Measurements from ENCODE around the gene ACACA.
A peak's percentile ranks its signal among the peaks of the same experiment; 100 is the strongest.
"Not testable (repeated sequence)": the region's sequence is repeated elsewhere in the genome, so short reads cannot be mapped to it uniquely, and the experiment has no call there.

The ACACA gene

DNA sequence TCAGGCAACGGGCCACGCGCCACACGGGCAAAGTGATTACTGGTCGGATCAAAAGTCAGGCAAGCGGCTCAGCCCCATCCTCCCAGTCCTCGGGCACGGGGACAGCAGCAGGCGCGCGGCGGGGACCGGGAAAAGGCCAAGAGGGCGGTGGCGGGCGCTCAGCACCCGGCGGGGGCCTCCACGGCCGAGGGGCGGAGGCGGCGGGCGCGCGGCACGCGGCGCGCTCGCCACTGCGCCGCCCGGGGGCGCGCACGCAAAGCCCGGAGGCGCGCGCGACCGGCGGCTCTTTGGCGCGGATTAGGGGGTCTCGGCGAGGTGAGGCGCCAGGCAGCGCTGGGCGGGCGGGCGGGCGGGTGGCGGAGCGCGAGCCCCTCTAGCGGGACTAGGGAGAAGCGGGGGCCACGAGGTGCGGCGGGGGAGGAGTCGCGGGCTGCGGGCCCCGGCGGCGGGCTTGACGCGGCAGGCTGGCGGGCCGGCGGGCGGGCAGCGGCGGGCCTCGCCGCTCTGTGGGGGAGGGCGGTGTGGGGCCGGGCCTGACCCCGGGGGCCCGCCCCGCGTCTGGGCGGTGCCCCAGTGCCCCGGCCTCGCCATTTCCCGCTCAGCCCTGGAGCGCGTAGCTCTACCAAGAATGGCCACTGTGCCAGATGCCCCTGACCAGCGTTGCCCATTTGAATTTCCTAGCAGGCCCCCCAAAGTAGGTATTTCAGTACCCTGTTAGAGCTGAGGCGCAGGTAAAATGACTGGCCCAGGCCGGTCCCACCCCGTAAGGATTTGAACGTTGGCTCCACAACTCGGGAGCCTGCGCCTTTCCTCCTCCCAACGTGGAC, at the start of gene ACACA, which contains the start of gene TADA2A:
ACACA (minus strand) TSS at position 202 of the 827 bp plus-strand sequence. CDS start 537 bp downstream, outside the sequence.
TADA2A (plus strand) TSS at position 252 of the 827 bp plus-strand sequence. CDS start 4,480 bp downstream, outside the sequence.
- DNase-seq: peak; percentile 63

DNA sequence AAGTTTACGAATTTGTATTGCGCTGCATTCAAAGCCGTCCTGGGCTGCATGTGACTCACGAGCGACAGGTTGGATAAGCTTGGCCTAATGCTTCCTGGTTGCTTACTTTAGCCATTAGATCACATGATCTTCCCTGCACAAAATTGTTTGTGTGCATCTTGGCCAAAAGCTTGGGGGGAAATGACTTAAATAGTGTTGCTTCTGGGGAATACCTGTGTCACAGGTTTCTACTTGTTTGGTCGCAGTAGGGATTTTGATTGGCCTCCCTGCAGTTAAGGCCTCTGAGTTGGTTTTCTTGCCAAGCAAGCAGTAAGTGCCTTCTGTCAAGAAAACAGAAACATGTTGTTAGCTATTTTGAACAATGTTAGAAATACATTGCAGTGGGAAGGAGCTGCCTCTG, 43.5 kb upstream of the ACACA start:
- no peak for DNase-seq

DNA sequence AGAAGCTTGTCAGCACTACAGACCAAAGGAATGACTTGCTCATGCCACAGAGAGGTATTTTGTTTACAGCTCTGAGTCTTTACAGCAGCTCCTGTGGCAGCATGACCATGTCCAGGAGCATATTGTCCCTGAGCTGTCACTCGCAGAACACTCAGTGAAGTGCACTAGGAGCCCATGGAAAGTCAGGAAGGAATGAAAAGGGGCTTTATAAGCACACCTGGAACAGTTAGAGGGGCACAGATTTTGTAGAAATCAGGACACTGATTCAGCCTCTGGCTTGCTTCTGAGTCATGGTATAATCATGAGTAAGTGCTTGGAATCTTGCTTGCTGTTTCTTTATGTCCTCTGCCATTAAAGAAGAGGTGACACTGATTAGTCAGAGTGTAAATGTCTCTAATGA, 41.0 kb upstream of the ACACA start:
- no peak for DNase-seq

DNA sequence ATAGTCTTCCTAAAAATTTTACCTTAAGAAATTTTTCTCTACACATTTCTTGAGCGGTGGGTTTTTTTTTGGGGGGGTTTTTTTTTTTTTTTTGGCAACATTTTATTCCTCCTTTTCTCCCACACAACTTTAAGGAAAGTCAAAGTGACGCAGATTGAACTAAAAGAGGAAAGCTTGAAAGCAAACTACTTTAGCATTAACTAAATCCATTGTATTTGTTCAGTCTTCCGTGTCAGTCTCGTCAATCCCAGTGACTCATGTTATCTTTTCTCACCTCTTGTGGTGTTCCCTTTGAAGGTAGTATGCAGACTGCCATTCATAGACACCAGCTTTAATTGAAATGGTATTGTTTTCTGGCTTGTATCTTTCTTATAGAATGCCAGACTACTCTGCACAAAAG, 39.4 kb upstream of the ACACA start:
- no peak for DNase-seq

DNA sequence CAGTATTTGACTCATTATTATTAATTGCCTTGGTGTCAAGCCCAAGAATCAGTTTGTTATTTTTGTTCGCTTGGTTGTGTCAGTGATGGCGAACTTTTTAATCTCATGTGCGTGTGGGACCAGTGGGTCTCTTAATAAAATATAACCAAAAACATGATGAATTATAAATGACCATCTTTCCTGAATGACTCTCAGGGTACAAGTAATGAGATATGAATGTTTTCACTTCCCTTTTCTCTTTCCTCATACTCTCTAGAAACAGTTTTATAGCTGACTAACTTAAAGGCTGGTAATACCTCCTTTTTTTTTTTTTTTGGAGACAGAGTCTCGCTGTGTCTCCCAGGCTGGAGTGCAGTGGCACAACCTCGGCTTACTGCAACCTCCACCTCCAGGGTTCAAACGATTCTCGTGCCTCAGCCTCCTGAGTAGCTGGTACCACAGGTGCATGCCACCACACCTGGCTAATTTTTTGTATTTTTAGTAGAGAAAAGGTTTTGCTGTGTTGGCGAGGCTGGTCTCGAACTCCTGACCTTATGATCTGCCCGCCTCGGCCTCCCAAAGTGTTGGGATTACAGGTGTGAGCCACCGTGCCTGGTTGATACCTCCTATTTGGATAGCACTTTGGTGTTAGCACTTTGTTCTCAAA, 34.9 kb upstream of the ACACA start:
- DNase-seq: not testable (repeated sequence)

DNA sequence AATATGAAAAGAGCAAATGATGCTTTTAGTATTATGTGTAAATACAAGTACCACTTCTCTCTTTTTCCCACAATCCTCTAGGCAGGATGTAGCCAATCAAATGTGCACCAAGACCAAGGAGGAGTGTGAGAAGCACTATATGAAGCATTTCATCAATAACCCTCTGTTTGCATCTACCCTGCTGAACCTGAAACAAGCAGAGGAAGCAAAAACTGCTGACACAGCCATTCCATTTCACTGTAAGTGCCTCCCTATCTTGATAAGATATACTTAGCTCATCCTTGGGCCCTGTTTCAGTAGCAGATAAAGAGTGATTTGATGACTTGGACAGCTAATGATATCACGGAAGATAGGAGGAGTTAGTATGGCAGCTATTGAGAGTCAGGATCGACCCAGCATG, 33.8 kb upstream of the ACACA start:
- no peak for DNase-seq

DNA sequence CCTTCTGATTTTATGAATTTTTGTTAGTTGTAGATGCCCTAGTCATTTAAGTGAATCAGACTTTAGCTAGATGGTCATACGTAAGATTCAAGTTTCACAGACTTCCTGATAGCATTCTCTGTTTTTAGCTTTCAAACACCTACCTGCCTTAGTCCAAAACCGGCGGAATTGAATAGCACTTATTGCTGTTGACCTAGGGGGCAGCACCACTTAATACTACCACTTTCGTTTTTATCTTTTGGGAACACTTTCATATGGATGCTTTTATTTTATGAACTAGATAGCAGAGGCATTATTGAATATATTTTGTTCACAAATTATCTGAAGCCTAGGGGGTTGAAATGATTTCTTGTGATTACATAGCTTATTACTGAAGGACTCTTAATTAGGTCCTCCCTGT, 31.5 kb upstream of the ACACA start:
- no peak for DNase-seq

DNA sequence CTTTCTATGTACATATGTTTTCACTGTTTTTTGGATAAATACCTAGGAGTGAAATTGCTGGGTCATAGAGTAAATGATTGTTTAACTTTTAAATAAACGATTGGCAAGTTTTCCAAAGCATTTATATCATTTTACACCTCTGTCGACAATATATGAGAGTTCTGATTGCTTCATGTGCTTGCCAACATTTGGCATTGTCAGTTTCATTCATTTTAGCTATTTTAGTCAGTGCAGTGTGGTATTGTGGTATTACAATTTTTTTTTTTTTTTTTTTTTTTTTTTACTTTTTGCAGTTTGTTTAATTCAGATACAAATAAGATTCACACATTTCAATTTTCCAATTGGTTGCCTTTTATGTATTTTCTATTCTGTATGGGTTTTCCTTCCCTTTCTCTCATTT, 26.0 kb upstream of the ACACA start:
- no peak for DNase-seq

DNA sequence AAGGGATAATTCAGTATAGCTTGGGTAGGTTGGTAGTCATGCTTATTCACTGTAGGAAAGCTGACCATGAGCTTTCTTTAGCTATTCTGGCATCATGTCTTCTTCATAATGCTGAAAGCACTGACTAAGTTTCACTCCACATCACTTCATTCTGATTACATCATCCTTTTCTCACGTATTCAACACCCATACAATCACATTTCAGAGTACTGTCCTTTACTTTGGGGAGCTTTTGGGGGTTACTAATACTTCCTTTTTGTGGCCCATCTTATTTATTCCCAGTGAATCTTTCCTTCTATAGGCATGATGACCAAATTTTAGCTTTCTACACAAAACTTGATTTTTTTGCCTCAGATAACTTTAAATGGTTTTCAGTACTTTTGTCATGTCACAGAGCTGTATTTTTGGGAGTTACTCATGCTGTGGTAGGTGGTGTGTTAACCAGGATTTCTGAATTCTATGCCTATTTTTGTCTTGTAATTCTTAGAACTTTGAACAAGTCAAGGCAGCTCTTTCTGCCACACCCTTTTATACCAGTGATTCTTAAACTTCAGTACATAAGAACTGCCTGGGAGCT, 23.5 kb upstream of the ACACA start:
- DNase-seq: no peak

DNA sequence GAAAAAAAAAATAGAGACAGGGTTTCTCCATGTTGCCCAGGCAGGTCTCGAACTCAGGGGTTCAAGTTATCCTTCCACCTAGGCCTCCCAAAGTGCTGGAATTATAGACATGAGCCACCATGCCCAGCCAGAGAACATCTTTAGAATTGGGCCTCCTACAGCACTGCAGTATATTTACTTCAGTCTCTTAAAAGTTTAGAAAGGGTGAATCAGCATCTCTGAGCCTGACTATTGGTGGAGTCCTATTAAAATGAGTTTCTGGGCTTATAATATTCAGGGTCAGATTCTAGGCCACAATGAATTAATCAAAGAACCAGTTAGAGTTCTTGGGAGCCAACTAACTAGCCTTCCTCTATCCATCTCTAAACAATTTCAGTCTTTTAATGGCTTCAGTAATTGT, 22.8 kb upstream of the ACACA start:
- no peak for DNase-seq

DNA sequence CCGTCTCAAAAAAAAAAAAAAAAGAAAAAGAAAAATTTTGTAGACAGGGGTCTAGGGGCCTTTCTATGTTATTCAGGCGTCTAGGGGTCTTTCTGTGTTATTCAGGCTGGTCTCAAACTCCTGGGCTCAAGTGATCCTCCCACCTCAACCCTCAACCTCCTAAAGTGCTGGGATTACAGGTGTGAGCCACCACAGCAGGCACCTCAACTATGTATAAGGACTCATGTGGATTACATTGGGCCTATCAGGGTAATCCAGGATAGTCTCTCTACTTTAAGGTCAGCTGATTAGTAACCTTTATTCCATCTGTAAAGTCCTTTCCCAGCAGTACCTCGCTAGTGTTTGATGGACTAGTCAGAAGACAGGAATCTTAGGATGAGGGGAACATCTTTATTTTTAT, 22.4 kb upstream of the ACACA start:
- no peak for DNase-seq

DNA sequence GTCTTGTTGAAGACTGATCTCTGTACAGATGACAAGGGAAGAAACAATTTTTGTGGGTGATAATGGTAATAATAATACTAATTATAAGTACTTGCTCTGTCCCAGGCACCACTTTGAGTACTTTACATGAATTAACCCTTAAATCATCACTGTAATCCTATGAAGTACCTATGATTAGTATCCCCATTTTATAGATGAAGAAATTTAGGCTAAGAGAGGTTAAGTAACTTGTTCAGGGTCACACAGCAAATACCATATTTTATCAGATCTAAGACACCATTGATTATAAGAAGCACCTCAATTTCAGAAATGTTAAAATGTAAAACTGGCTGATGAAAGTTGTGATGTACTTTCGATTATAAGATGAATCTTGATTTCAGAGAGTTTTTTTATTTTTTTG, 18.6 kb upstream of the ACACA start:
- no peak for DNase-seq

DNA sequence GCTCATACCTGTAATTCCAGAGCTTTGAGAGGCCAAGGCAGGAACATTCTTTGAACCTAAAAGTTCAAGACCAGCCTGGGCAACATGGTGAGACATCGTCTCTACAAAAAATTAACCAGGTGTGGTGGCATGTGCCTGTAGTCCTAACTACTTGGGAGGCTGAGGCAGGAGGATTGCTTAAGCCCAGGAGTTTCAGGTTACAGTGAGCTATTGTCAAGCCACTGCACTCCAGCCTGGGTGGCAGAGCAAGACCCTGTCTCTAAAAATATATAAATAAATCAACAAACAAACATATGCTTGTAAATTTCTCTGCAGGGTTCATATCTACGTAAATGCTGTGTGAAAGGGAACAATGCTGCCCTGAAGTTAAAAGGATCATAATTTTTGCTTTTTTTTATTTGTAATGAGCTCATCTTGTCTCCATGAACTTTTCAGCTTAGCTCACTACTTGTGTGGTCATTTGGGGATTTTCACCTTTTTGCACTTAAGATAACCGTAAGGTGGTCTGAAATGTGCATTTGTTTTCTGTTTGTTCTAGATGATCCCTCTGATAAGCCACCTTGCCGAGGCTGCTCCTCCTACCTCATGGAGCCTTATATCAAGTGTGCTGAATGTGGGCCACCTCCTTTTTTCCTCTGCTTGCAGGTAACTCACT, 16.5 kb upstream of the ACACA start:
- DNase-seq: no peak

DNA sequence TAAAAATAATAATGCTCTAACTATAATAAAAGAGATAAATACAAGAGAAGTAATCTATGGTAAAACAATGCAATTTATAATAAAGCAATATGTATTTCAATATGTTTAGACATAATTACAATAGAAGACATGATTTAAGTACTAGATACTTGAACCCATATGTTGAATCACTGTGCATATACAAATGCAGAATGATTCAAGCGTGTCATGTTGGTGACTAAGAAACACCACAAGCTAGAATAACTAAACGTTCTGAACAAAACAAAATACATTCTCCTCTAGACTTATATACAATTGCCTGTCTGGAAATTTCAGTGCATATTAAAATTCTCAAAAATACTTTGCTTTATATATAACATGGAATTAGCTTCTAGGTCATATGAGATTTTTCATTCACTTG, 11.2 kb upstream of the ACACA start:
- no peak for DNase-seq

DNA sequence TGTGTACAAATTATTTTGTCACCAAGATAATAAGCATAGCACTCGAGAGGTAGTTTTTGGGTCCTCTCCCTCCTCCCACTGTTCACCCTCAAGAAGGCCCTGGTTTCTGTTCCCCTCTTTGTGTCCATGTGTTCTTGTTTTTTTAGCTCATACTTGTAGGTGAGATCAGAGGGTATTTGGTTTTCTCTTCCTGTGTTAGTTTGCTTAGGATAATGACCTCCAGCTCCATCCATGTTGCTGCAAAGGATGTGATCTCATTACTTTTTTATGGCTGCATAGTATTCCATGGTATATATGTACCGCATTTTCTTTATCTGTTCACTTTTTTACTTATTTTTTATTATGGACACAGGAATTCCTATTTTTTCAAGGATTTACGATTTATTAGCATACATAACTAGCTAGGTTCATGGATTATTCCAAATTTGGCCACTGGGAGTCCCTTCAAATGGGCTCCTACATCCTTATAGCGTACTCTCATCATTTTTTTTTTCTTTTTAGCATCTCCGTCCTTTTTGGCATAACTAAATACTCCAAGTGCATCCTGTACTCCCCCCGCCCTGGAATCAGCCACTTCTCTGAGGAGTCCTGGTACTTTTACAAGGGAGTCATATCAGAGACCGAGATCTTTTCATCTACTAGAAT, 7.4 kb upstream of the ACACA start:
- no peak for DNase-seq

DNA sequence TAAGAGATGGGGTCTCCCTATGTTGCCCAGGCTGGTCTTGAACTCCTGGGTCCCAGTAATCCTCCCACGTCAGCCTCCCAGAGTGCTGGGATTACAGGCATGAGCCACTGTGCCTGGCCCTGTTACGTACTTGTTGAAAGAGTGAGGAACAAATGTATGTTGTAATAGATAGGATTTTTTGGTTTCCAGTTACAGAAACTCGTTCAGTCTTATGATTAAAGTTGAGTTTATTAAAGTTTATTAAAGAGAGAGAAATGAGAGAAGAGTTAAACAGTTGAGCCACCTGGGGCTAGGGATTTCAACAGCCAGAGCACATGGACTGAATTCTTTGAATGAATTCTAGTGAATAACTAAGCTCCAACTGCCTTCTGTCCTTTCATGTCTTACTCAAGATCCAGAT, 3.7 kb upstream of the ACACA start:
- no peak for DNase-seq

DNA sequence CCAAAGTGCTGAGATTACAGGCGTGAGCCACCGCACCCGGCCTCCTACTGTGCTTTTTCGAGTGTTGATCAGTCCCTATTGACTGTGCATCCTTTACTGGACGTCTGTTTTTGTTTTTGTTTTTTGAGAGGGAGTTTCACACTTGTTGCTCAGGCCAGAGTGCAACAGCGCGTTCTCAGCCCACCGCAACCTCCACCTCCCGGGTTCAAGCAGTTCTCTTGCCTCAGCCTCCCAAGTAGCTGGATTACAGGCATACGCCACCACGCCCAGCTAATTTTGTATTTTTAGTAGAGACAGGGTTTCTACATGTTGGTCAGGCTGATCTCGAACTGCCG, 1.5 kb upstream of the ACACA start:
- not testable (repeated sequence) for DNase-seq

DNA sequence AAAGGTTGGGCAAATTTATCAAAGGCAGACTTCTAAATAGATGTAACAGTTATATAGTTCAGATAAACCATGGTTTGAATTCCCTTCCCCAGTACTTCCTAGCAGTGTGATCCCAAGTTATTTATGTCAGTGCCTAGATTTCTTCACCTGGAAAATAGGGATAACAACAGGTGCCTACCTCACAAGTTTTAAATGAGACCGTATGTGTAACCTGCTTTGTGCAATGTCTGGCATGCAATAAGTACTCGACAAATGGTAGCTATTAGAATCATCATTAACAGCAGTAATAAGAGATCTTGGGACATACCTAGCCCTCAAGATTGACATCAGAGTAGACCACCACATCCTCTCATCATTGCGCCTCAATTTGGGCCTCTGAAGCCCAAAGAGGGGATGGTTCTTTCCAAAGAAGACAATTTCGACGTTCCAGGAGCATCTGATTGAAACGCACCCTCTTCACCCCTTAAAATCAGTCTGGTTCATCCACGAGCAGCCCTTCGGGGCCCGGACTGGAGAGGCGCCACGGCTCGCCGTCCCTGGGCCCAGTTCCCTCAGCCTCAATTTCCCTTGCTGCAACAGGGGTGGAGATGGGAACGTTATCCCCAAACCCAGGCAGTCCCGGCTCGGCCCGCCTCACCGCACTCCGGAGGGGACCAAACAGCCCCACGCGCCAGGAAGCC, 541 bp downstream of the ACACA start:
- DNase-seq: no peak

DNA sequence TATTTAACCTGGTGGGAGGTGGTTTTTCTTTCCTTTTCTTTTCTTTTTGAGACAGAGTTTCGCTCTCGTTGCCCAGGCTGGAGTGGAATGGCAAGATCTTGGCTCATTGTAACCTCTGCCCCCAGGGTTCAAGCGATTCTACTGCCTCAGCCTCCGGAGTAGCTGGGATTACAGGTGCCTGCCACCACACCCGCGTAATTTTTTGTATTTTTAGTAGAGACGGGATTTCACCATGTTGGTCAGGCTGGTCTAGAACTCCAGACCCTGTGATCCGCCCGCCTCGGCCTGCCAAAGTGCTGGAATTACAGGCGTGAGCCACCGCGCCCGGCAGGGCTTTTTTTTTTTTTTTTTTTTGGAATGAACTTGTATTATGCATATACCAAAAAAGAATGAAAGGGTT, 1.1 kb downstream of the ACACA start:
- DNase-seq: not testable (repeated sequence)

DNA sequence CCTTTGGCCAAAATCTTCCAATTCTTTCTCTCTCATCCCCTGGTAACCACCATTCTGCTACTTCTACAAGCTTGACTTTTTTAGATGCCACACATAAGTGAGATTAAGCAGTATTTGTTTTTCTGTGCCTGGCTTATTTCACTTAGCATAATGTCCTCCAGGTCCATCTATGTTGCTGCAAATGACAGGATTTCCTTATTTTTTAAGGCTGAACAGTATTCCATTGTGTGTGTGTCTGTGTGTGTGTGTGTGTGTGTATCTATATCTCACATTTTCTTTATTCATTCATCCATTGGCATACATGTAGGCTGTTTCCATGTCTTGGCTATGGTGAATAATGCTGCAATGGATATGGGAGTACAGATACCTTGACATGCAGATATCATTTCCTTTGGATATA, 6.1 kb downstream of the ACACA start:
- DNase-seq: no peak

DNA sequence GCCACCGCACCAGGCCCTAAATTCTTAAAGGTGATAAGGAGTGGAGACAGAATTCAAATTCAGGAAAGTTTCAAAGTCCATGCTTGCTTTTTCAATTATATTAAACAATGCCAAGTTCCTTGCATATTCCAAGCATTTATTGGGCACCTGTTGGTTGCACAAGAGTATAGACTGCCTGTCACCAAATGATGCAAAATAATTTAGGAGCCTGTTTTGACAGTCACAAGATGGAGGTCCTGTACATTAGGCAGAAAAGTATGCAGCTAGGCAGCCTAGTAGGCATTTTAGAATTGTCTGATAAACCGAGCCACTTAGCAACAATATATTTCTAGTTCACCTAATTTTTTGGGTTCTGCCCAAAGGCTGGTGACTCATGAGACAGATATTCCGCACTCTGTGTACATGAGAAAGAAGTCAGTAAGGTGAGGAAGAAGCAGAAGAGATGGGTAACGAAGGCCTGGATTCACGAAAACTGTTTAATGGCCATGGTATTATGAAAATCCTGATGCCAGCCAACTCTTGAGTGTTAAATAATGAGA, 7.3 kb downstream of the ACACA start:
- no peak for DNase-seq

DNA sequence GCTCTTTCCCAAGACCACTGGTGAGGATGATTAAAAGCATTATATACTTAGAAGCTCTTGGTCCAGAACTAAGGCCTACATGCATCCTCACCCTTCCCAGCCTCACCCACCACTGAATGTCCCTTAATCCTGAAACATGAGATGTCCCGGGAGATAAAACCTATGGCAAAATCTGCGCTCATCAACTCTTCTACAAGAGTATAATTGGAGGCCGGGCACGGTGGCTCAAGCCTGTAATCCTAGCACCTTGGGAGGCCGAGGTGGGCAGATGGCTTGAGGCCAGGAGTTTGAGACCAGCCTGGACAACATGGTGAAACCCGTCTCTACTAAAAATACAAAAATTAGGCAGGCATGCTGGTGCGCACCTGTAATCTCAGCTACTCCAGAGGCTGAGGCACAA, 13.3 kb downstream of the ACACA start:
- DNase-seq: no peak

All from activated CD4-positive, alpha-beta T cell treated with anti-CD3 and anti-CD28 coated beads, Interleukin-2, amount 50 U/mL, for 1 hour (primary cell).